Keratinocyte (primary cell): ENCODE data around the gene DNM2.

ENCODE experiments used
- CTCF ChIP-seq, 3 experiments: IDR thresholded peaks in 1 of 3; conservative IDR thresholded peaks in 1 of 3; optimal IDR thresholded peaks in 1 of 3; 2 replicates in 2 of 3; 3 replicates in 1 of 3; pipeline versions ENCODE3 to v1.5.1; 2011; ENCODE audit warnings: low read length in 3 of 3, mild to moderate bottlenecking in 3 of 3, moderate library complexity in 2 of 3, control low read depth in 1 of 3, inconsistent platforms in 1 of 3; ENCODE audit not compliant: insufficient read depth in 2 of 3; ENCODE audit errors: extremely low read depth in 1 of 3
- EZH2 ChIP-seq: IDR thresholded peaks from one replicate; pipeline ENCODE4 v1.6.1; 2012; ENCODE audit warnings: inconsistent platforms, mild to moderate bottlenecking, low read length, moderate library complexity

GRCh38 chr19:10763828-10764339 is 46.0 kb downstream of the DNM2 start:
- no peak for TF ChIP-seq EZH2
- TF ChIP-seq CTCF (optimal IDR thresholded peaks at IDR 0.05 in 1 of 3, IDR thresholded peaks at IDR 0.05 in 1 of 3, conservative IDR thresholded peaks at IDR 0.05 in 1 of 3; ENCODE audit: extremely low read depth in 1 of 3, insufficient read depth in 2 of 3, low read length in 3 of 3): no peak
